ENCODE data around the gene MUC2.

MUC2 gene

GRCh38 chr11:1074244-1075221 lies at the start of gene MUC2:
Gene MUC2, plus strand, starts transcription at chr11:1074874.
- Histone ChIP-seq H3K27me3 (ENCODE audit: insufficient read depth, low read length, poor library complexity, severe bottlenecking) (no peaks in the 10 kb centered on the region), H3K4me1 (ENCODE audit: insufficient read depth, low read length, poor library complexity, severe bottlenecking) (no peaks in the 10 kb centered on the region), H3K36me3 (ENCODE audit: insufficient read depth, low read length) (no peaks in the 10 kb centered on the region), H3F3A (ENCODE audit: low read depth) (no peaks in the 10 kb centered on the region), H3K9me2 (replicated peaks; ENCODE audit: low read depth, low read length) (no peaks in the 10 kb centered on the region), H4K20me1 (ENCODE audit: insufficient read depth, low read length, poor library complexity, severe bottlenecking) (no peaks in the 10 kb centered on the region), H3K9ac (ENCODE audit: low read depth, low read length, poor library complexity, severe bottlenecking) (no peak within 1 kb of the TSS), H3K4me3 (ENCODE audit: low read length, poor library complexity, severe bottlenecking) (no peak within 1 kb of the TSS), H2AFZ (ENCODE audit: low read length) (no peak within 1 kb of the TSS), H3K4me2 (ENCODE audit: low read depth, low read length, poor library complexity, severe bottlenecking) (no peak within 1 kb of the TSS), H3K9me3 (ENCODE audit: insufficient read depth, low read depth, low read length) (no peaks in the 10 kb centered on the region; the same call in 1 of the 2 replicates), H3K79me2 (ENCODE audit: insufficient read depth, low read length) (no peaks in the 10 kb centered on the region)
- TF ChIP-seq EZH2phosphoT487 (IDR thresholded peaks at IDR 0.05; ENCODE audit: borderline replicate concordance) (no peak), CTCF (conservative IDR thresholded peaks at IDR 0.05; ENCODE audit: low read length) (no peak)

GRCh38 chr11:1025410-1026162 lies 49.1 kb upstream of the MUC2 start:
- no peaks in the 10 kb centered on the region for H4K20me1 ChIP-seq (ENCODE audit: insufficient read depth, low read length, poor library complexity, severe bottlenecking)

GRCh38 chr11:1026163-1026450 lies 48.6 kb upstream of the MUC2 start:
- Histone ChIP-seq H3K4me2 (ENCODE audit: low read depth, low read length, poor library complexity, severe bottlenecking) (no peak overlapping the region), H3K36me3 (ENCODE audit: insufficient read depth, low read length) (no peaks in the 10 kb centered on the region), H3K9me3 (ENCODE audit: insufficient read depth, low read depth, low read length) (no peaks in the 10 kb centered on the region), H3K4me1 (ENCODE audit: insufficient read depth, low read length, poor library complexity, severe bottlenecking) (no peaks in the 10 kb centered on the region), H3K9ac (ENCODE audit: low read depth, low read length, poor library complexity, severe bottlenecking) (no peak overlapping the region), H3K27me3 (ENCODE audit: insufficient read depth, low read length, poor library complexity, severe bottlenecking) (no peaks in the 10 kb centered on the region), H3K9me2 (replicated peaks; ENCODE audit: low read depth, low read length) (no peaks in the 10 kb centered on the region), H2AFZ (ENCODE audit: low read length) (no peak overlapping the region), H4K20me1 (ENCODE audit: insufficient read depth, low read length, poor library complexity, severe bottlenecking) (no peaks in the 10 kb centered on the region), H3F3A (ENCODE audit: low read depth) (no peaks in the 10 kb centered on the region), H3K79me2 (ENCODE audit: insufficient read depth, low read length) (no peaks in the 10 kb centered on the region), H3K4me3 (ENCODE audit: low read length, poor library complexity, severe bottlenecking) (no peak overlapping the region)
- no peak for TF ChIP-seq CTCF (conservative IDR thresholded peaks at IDR 0.05; ENCODE audit: low read length)
- TF ChIP-seq EZH2phosphoT487 (IDR thresholded peaks at IDR 0.05; ENCODE audit: borderline replicate concordance) = no peak

More at GRCh38 chr11:1025410-1026162, 49.1 kb upstream of the MUC2 start:
- Histone ChIP-seq H3F3A (ENCODE audit: low read depth) (no peaks in the 10 kb centered on the region), H3K36me3 (ENCODE audit: insufficient read depth, low read length) (no peaks in the 10 kb centered on the region), H3K4me3 (ENCODE audit: low read length, poor library complexity, severe bottlenecking) (no peak overlapping the region), H3K4me1 (ENCODE audit: insufficient read depth, low read length, poor library complexity, severe bottlenecking) (no peaks in the 10 kb centered on the region), H3K79me2 (ENCODE audit: insufficient read depth, low read length) (no peaks in the 10 kb centered on the region), H3K9ac (ENCODE audit: low read depth, low read length, poor library complexity, severe bottlenecking) (no peak overlapping the region), H3K9me2 (replicated peaks; ENCODE audit: low read depth, low read length) (no peaks in the 10 kb centered on the region), H3K4me2 (ENCODE audit: low read depth, low read length, poor library complexity, severe bottlenecking) (no peak overlapping the region), H2AFZ (ENCODE audit: low read length) (no peak overlapping the region), H3K9me3 (ENCODE audit: insufficient read depth, low read depth, low read length) (no peaks in the 10 kb centered on the region), H3K27me3 (ENCODE audit: insufficient read depth, low read length, poor library complexity, severe bottlenecking) (no peaks in the 10 kb centered on the region)
- no peak for TF ChIP-seq CTCF (conservative IDR thresholded peaks at IDR 0.05; ENCODE audit: low read length)
- TF ChIP-seq EZH2phosphoT487 (IDR thresholded peaks at IDR 0.05; ENCODE audit: borderline replicate concordance) = no peak
